NT2/D1 (cell line): ENCODE measurements around the gene MAP3K20.

Source experiments
- SUZ12 ChIP-seq: IDR thresholded peaks from 2 replicates; pipeline ENCODE4 v1.6.1; 2011; ENCODE audit not compliant: insufficient read length, insufficient read depth; ENCODE audit errors: extremely low read depth
- YY1 ChIP-seq: IDR thresholded peaks from 2 replicates; pipeline ENCODE4 v1.6.1; 2011; ENCODE audit not compliant: insufficient read length, insufficient read depth
- ZNF274 ChIP-seq: IDR thresholded peaks from 2 replicates; pipeline ENCODE4 v1.6.1; 2011; ENCODE audit warnings: mild to moderate bottlenecking, low read depth, low read length

DNA sequence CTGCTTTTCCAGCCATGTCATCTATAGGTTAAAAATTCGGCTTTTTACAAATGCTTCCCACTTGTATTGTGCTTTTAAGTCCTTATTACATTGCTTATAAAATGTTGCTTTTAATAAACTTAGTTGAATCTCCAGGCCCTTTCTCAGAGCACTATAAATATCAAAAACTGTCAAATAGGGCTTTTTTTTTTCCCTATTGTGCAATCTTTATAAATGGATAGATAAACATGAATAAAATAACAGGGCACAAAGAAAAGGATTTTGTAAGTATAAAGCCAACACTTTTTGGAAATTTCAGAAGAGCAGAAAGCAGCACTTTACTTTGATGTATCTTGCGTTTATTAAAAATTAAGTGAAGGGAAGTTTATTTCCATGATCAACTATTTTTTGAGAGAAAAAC, 171.5 kb downstream of the MAP3K20 start:
- TF ChIP-seq ZNF274 (no peak), YY1 (no peak), SUZ12 (no peak)
